ENCODE measurements around the gene ARMC9.

The ARMC9 gene

GRCh38 chr2:231422056-231422455, 223.6 kb downstream of the ARMC9 start:
- no peak for DNase-seq (ENCODE audit: low spot score)

- DNase-seq (ENCODE audit: low spot score) = no peak
Observed at GRCh38 chr2:231423176-231423575, 224.7 kb downstream of the ARMC9 start.
